Endothelial cell of umbilical vein (primary cell): Measurements from ENCODE around the gene ANKMY1. TPM values are rescaled to one million over a fixed set of nuclear protein-coding genes. Genes with fewer than 3 reads are reported as not detected.

ENCODE experiments used
- BruUV-seq: library from RNA; stranded (reverse); fragments of 400-500 nt; replicated peaks from 2 replicates; lab custom pipeline; 2021; lab: Mats Ljungman, UMichigan
- CTCF ChIA-PET: fragments of 300-600, 350-600 bp; sonication (Branson Sonifier 250); formaldehyde crosslinking; loops from one replicate; lab custom pipeline; 2021; ENCODE audit warnings: antibody characterized with exemption, inconsistent platforms; lab: Charles Lee
- POLR2A ChIA-PET: fragments of 300-600, 350-600 bp; sonication (Branson Sonifier 250); formaldehyde crosslinking; loops from one replicate; lab custom pipeline; 2021; ENCODE audit warnings: antibody characterized with exemption, inconsistent platforms; lab: Charles Lee
- DNase-seq: peaks from one replicate; pipeline ENCODE4 v3.0.0-alpha.2; 2011; ENCODE audit warnings: low read depth, low spot score
- FAIRE-seq: peaks from 2 replicates; lab custom pipeline; 2011; peaks lifted over from hg19 to GRCh38; lab: Jason Lieb, UNC
- H2AFZ ChIP-seq: 2 replicates; pipeline ENCODE4 v1.6.0; 2012; ENCODE audit warnings: low read depth, low read length, control low read depth, inconsistent platforms
- H3K27ac ChIP-seq: 2 replicates; pipeline ENCODE4 v1.5.1; 2011; ENCODE audit warnings: low read depth, mild to moderate bottlenecking, control low read depth, low read length, moderate library complexity; ENCODE audit not compliant: insufficient read depth
- H3K27me3 ChIP-seq, 2 experiments: 2 replicates each; pipeline versions ENCODE4 v1.6.0 to v1.6.1; 2011; ENCODE audit warnings: low read length in 2 of 2, mixed read lengths in 1 of 2; ENCODE audit not compliant: control insufficient read depth in 2 of 2, insufficient read depth in 2 of 2
- H3K36me3 ChIP-seq, 2 experiments: 2 replicates in 1 of 2; 3 replicates in 1 of 2; pipeline ENCODE4 v1.5.1; 2011; ENCODE audit warnings: low read length in 2 of 2, mild to moderate bottlenecking in 1 of 2, moderate library complexity in 1 of 2; ENCODE audit not compliant: control insufficient read depth in 2 of 2, insufficient read depth in 2 of 2; ENCODE audit errors: extremely low read depth in 1 of 2
- H3K4me1 ChIP-seq: 3 replicates; pipeline ENCODE4 v1.5.1; 2011; ENCODE audit warnings: mild to moderate bottlenecking, low read length; ENCODE audit not compliant: control insufficient read depth, insufficient read depth; ENCODE audit errors: extremely low read depth
- H3K4me2 ChIP-seq: 2 replicates; pipeline ENCODE4 v1.6.1; 2011; ENCODE audit warnings: low read length, control low read depth, mixed read lengths; ENCODE audit not compliant: insufficient read depth
- H3K4me3 ChIP-seq, 3 experiments: fragments of 200-600 bp in 1 of 3; sonication (generic), shearing (Covaris generic) in 1 of 3; replicated peaks in 1 of 3; 2 replicates each; pipeline ENCODE4 v1.5.1; 2011 to 2016; ENCODE audit warnings: control low read depth in 3 of 3, low read length in 3 of 3, mild to moderate bottlenecking in 2 of 3, inconsistent platforms in 1 of 3, low read depth in 1 of 3, moderate library complexity in 1 of 3; ENCODE audit not compliant: insufficient read depth in 1 of 3
- H3K79me2 ChIP-seq: 2 replicates; pipeline ENCODE4 v1.6.0; 2012; ENCODE audit warnings: low read length, inconsistent platforms; ENCODE audit not compliant: control insufficient read depth, insufficient read depth
- H3K9ac ChIP-seq: replicated peaks from 2 replicates; pipeline ENCODE3; 2011; ENCODE audit warnings: low read length, control low read depth; ENCODE audit not compliant: insufficient read depth; ENCODE audit errors: extremely low read depth
- H3K9me1 ChIP-seq: replicated peaks from 3 replicates; pipeline ENCODE4 v1.6.0; 2011; ENCODE audit warnings: mild to moderate bottlenecking, low read length; ENCODE audit not compliant: control insufficient read depth, insufficient read depth; ENCODE audit errors: extremely low read depth
- H3K9me3 ChIP-seq: replicated peaks from 2 replicates; pipeline ENCODE4 v1.5.1; 2012; ENCODE audit warnings: low read length, inconsistent platforms; ENCODE audit not compliant: control insufficient read depth, insufficient read depth
- H4K20me1 ChIP-seq: replicated peaks from 2 replicates; pipeline ENCODE3; 2011; ENCODE audit warnings: mild to moderate bottlenecking, low read length; ENCODE audit not compliant: control insufficient read depth, insufficient read depth; ENCODE audit errors: extremely low read depth
- EZH2 ChIP-seq: IDR thresholded peaks from 2 replicates; pipeline ENCODE4 v1.6.1; 2012; ENCODE audit warnings: borderline replicate concordance, low read depth, mild to moderate bottlenecking, moderate library complexity, low read length, inconsistent platforms; ENCODE audit not compliant: severe bottlenecking
- FOS ChIP-seq: IDR thresholded peaks from 2 replicates; pipeline ENCODE4 v1.6.1; 2011; ENCODE audit warnings: mild to moderate bottlenecking, low read length, moderate library complexity, borderline replicate concordance; ENCODE audit not compliant: insufficient read depth
- GATA2 ChIP-seq: IDR thresholded peaks from 2 replicates; pipeline ENCODE4 v1.7.0; 2011; ENCODE audit warnings: low read depth, mild to moderate bottlenecking, moderate library complexity, mixed read lengths, low read length; ENCODE audit not compliant: insufficient read length, insufficient read depth
- JUN ChIP-seq: IDR thresholded peaks from 2 replicates; pipeline ENCODE4 v1.6.1; 2011; ENCODE audit warnings: borderline replicate concordance, low read depth; ENCODE audit not compliant: insufficient read length, insufficient read depth
- MAX ChIP-seq: IDR thresholded peaks from 2 replicates; pipeline ENCODE4 v1.6.1; 2011; ENCODE audit not compliant: insufficient read depth, insufficient read length
- MYC ChIP-seq: IDR thresholded peaks from one replicate; pipeline ENCODE4 v1.6.1; 2011; ENCODE audit warnings: mild to moderate bottlenecking, low read depth, low read length
- POLR2A ChIP-seq: IDR thresholded peaks from 2 replicates; pipeline ENCODE4 v1.6.1; 2012; ENCODE audit warnings: low read depth, mild to moderate bottlenecking, control low read depth, low read length
- POLR2AphosphoS5 ChIP-seq: IDR thresholded peaks from 2 replicates; pipeline ENCODE4 v1.6.1; 2012; ENCODE audit warnings: low read depth, mild to moderate bottlenecking, control low read depth, low read length, moderate library complexity; ENCODE audit not compliant: insufficient read depth
- dilution Hi-C: fragments of 300-500 bp; cut with MboI; formaldehyde crosslinking; loops from one replicate; pipeline ENCODE4 v1.15.0; 2019; ENCODE audit warnings: low sequenced_read_pairs; ENCODE audit not compliant: extremely low pct_ligation_motif_present
- intact Hi-C: fragments of 100-400 bp; cut with micrococcal nuclease; formaldehyde crosslinking; loops from one replicate; pipeline ENCODE4 v1.10.0; 2022
- polyA plus RNA-seq, 4 experiments: library from polyadenylated mRNA; depleted of rRNA in 3 of 4; stranded (reverse) in 3 of 4; unstranded in 1 of 4; fragments of >200 nt; gene quantifications; 2 replicates each; pipeline versions ENCODE4 v1.2.1 to v1.2.3, GENCODE V29; 2011 to 2012; ENCODE audit warnings: missing spikeins in 1 of 4
- total RNA-seq: library from RNA; stranded (reverse); gene quantifications from 2 replicates; pipeline ENCODE4 v1.2.3, GENCODE V29; 2021
- TF ChIP-seq, protein P1 (sequence below), 2 donors: IDR thresholded peaks; 1 replicate in 1 of 2; 2 replicates in 1 of 2; pipeline ENCODE4 v1.5.1; 2011; ENCODE audit warnings: low read length in 2 of 2, mild to moderate bottlenecking in 2 of 2, moderate library complexity in 2 of 2, control low read depth in 1 of 2, inconsistent platforms in 1 of 2, low read depth in 1 of 2; ENCODE audit not compliant: insufficient read depth in 1 of 2; ENCODE audit errors: extremely low read depth in 1 of 2

ANKMY1 gene
- total and polyA plus RNA-seq, 2 donors (not counting 3 experiments of a cell fraction or from before 2014, with no cell fraction given), result 9.0 to 16.0 TPM

DNA sequence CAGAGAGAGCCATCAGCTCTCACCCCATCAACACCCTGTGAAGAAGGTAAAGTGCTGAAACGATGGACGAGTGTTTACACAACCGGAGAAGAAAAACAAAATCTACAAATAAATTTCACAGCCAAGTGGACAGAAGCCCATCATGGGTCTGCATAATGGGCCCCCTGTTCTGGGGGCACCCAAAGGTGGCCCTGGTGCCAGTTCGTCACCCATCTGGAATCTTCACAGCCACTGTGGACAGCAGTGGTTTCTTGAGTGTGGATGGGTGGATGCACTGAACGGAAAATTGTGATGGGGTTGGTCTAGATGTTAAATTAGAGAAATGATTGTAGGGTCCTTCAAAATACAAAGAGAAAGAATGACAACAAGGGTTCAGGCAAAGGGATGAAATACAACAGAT, 38.8 kb downstream of the ANKMY1 start:
- no peak overlapping the region for H3K4me2 ChIP-seq
- FAIRE-seq (no peak), DNase-seq (no peak)
- dilution Hi-C loops, result no loop called here
- POLR2A ChIA-PET, result no interaction called here
- H3K27me3 ChIP-seq, result peaks cover 3 to 9% of the 10 kb centered on the region in 2 experiments
- H4K20me1 ChIP-seq, result no peaks in the 10 kb centered on the region
- CTCF ChIA-PET, result no interaction called here
- H3K9me1 ChIP-seq, result no peaks in the 10 kb centered on the region
- H3K27ac ChIP-seq, result no peak overlapping the region
- H3K9ac ChIP-seq, result no peak overlapping the region
- TF ChIP-seq, protein P1, sequence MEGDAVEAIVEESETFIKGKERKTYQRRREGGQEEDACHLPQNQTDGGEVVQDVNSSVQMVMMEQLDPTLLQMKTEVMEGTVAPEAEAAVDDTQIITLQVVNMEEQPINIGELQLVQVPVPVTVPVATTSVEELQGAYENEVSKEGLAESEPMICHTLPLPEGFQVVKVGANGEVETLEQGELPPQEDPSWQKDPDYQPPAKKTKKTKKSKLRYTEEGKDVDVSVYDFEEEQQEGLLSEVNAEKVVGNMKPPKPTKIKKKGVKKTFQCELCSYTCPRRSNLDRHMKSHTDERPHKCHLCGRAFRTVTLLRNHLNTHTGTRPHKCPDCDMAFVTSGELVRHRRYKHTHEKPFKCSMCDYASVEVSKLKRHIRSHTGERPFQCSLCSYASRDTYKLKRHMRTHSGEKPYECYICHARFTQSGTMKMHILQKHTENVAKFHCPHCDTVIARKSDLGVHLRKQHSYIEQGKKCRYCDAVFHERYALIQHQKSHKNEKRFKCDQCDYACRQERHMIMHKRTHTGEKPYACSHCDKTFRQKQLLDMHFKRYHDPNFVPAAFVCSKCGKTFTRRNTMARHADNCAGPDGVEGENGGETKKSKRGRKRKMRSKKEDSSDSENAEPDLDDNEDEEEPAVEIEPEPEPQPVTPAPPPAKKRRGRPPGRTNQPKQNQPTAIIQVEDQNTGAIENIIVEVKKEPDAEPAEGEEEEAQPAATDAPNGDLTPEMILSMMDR (IDR thresholded peaks at IDR 0.05; ENCODE audit: extremely low read depth in 1 of 2, insufficient read depth in 1 of 2, low read depth in 1 of 2, low read length in 2 of 2), result no peak
- TF ChIP-seq MAX (no peak), POLR2A (no peak), FOS (no peak), MYC (no peak), JUN (no peak), EZH2 (no peak), POLR2AphosphoS5 (no peak), GATA2 (no peak)
- intact Hi-C loops, result no loop called here
- no peaks in the 10 kb centered on the region for H3K4me1 ChIP-seq
- no peaks in the 10 kb centered on the region for H3K36me3 ChIP-seq
- no peak overlapping the region for H3K4me3 ChIP-seq
- BruUV-seq, result no TSS peak
- no peak overlapping the region for H2AFZ ChIP-seq
- no peaks in the 10 kb centered on the region for H3K79me2 ChIP-seq
- no peaks in the 10 kb centered on the region for H3K9me3 ChIP-seq
